ENCODE data around the gene IGLON5.

Gene IGLON5

GRCh38 chr19:51326216-51327065, 15.0 kb downstream of the IGLON5 start:
- no peak overlapping the region for H2BK120ac ChIP-seq (ENCODE audit: insufficient read depth, low read length, poor library complexity)
- H3K23ac ChIP-seq (ENCODE audit: low read length), result no peak overlapping the region
- no peak overlapping the region for H3K18ac ChIP-seq (ENCODE audit: low read length)
- H4K91ac ChIP-seq (ENCODE audit: low read depth, low read length), result no peak overlapping the region
- no peak overlapping the region for H4K8ac ChIP-seq (ENCODE audit: low read depth, low read length)
- H3K4me2 ChIP-seq (ENCODE audit: low read length), result no peak overlapping the region
- H3K79me2 ChIP-seq (ENCODE audit: control insufficient read depth, insufficient read depth, low read length, poor library complexity), result no peaks in the 10 kb centered on the region
- no peaks in the 10 kb centered on the region for H3K4me1 ChIP-seq (ENCODE audit: control insufficient read depth in 1 of 2, insufficient read depth in 2 of 2, low read length in 2 of 2)
- no peak overlapping the region for H3K9ac ChIP-seq (ENCODE audit: low read length)
- H3K36me3 ChIP-seq (ENCODE audit: control insufficient read depth in 1 of 2, insufficient read depth in 2 of 2, low read length in 2 of 2), result no peaks in the 10 kb centered on the region
- H2AFZ ChIP-seq (ENCODE audit: insufficient read depth, low read length, poor library complexity), result no peak overlapping the region
- H3K4ac ChIP-seq (ENCODE audit: low read depth, low read length), result no peak overlapping the region
- H3K9me3 ChIP-seq (ENCODE audit: insufficient read depth, low read depth, low read length), result peaks cover 3% of the 10 kb centered on the region
- no peak overlapping the region for H3K27ac ChIP-seq (ENCODE audit: low read depth, low read length)
- no peaks in the 10 kb centered on the region for H3K27me3 ChIP-seq (ENCODE audit: insufficient read depth, low read length)
- H2BK12ac ChIP-seq (ENCODE audit: low read length), result no peak overlapping the region
- no peak overlapping the region for H3K14ac ChIP-seq (ENCODE audit: low read length)
- H3K4me3 ChIP-seq (ENCODE audit: low read depth, low read length), result no peak overlapping the region
- WGBS (ENCODE audit: extremely low coverage, insufficient coverage, insufficient read length), result no CpG with 5 or more reads among the region's 36 CpGs
- H2AK5ac ChIP-seq (ENCODE audit: low read length), result no peak overlapping the region
- no peak overlapping the region for H4K12ac ChIP-seq (ENCODE audit: low read depth, low read length)
- no peak for DNase-seq
- H2BK5ac ChIP-seq (ENCODE audit: low read depth, low read length, poor library complexity), result no peak overlapping the region
- H3K79me1 ChIP-seq (ENCODE audit: low read length), result no peaks in the 10 kb centered on the region

DNA sequence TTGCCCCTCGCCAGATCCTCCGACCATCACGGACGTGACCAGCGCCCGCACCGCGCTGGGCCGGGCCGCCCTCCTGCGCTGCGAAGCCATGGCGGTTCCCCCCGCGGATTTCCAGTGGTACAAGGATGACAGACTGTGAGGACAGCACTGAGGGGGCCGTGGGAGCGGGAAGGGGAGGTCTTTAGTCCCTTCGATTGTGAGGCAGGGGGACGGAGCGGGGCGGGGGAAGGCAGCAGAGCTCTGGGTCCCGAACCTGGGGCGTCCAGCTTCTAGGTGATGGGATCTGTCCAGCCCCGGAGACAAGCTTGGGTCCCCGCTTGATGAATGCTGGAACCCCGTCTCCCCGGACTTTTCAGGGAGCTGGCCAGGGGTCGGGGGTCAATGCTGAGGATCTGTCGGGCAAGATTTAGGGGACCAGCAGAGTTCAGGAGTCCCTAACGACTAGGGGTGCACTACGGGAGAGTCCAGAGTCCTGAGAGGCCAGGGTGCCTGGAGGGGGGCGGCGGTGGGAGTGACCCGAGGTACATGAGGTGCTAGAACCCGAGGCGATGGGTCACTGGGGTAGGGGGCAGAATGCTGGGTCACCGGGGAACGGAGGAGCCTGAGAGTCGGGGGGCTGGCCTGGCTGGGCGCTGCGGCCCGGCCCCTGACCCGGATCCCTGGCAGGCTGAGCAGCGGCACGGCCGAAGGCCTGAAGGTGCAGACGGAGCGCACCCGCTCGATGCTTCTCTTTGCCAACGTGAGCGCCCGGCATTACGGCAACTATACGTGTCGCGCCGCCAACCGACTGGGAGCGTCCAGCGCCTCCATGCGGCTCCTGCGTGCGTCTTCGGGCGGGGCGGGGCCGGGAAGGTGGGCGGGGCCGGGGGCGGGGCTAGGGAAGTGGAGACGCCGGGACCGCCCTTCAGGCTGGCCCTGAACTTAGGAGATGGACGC, 15.9 kb downstream of the IGLON5 start:
- Histone ChIP-seq H2AFZ (ENCODE audit: insufficient read depth, low read length, poor library complexity) (no peak overlapping the region), H3K36me3 (ENCODE audit: control insufficient read depth in 1 of 2, insufficient read depth in 2 of 2, low read length in 2 of 2) (no peaks in the 10 kb centered on the region), H3K18ac (ENCODE audit: low read length) (no peak overlapping the region), H2AK5ac (ENCODE audit: low read length) (no peak overlapping the region), H3K9ac (ENCODE audit: low read length) (no peak overlapping the region), H3K14ac (ENCODE audit: low read length) (no peak overlapping the region), H3K4me2 (ENCODE audit: low read length) (peak overlapping the region; percentile 15), H3K4ac (ENCODE audit: low read depth, low read length) (no peak overlapping the region), H2BK120ac (ENCODE audit: insufficient read depth, low read length, poor library complexity) (no peak overlapping the region), H3K9me3 (ENCODE audit: insufficient read depth, low read depth, low read length) (peaks cover 3% of the 10 kb centered on the region), H4K91ac (ENCODE audit: low read depth, low read length) (no peak overlapping the region), H3K27ac (ENCODE audit: low read depth, low read length) (no peak overlapping the region), H3K4me1 (ENCODE audit: control insufficient read depth in 1 of 2, insufficient read depth in 2 of 2, low read length in 2 of 2) (no peaks in the 10 kb centered on the region), H3K4me3 (ENCODE audit: low read depth, low read length) (no peak overlapping the region), H2BK12ac (ENCODE audit: low read length) (no peak overlapping the region), H2BK5ac (ENCODE audit: low read depth, low read length, poor library complexity) (no peak overlapping the region), H3K79me2 (ENCODE audit: control insufficient read depth, insufficient read depth, low read length, poor library complexity) (no peaks in the 10 kb centered on the region), H4K8ac (ENCODE audit: low read depth, low read length) (no peak overlapping the region), H4K12ac (ENCODE audit: low read depth, low read length) (no peak overlapping the region), H3K79me1 (ENCODE audit: low read length) (no peaks in the 10 kb centered on the region), H3K23ac (ENCODE audit: low read length) (no peak overlapping the region), H3K27me3 (ENCODE audit: insufficient read depth, low read length) (no peaks in the 10 kb centered on the region)
- WGBS (ENCODE audit: extremely low coverage, insufficient coverage, insufficient read length), result no CpG with 5 or more reads among the region's 75 CpGs
- peak in 1 of 2 donors; percentile 21 for DNase-seq

DNA sequence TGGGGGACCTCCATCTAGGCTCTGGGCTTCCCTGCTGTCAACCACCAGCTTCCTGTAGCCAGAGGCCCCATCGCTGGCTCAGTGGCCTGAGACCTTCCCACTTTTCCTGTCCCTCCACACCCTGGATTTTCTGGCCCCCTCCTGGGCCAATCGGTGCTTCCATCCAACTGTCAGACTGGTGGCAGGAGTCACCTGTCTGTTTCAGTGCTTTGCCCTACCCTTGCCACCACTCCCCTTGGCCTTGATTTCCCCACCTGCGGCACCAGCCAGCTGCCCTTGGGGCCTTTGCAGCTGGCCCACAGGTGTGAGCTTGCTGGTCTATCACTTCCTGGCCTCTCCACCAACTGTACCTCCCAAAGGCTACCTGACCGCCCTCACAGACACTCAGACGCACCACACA, 18.0 kb downstream of the IGLON5 start:
- Histone ChIP-seq H3K4me2 (ENCODE audit: low read length) (no peak overlapping the region), H3K79me1 (ENCODE audit: low read length) (no peaks in the 10 kb centered on the region), H3K79me2 (ENCODE audit: control insufficient read depth, insufficient read depth, low read length, poor library complexity) (no peaks in the 10 kb centered on the region), H4K12ac (ENCODE audit: low read depth, low read length) (no peak overlapping the region), H3K4ac (ENCODE audit: low read depth, low read length) (no peak overlapping the region), H3K18ac (ENCODE audit: low read length) (no peak overlapping the region), H4K91ac (ENCODE audit: low read depth, low read length) (no peak overlapping the region), H2AFZ (ENCODE audit: insufficient read depth, low read length, poor library complexity) (no peak overlapping the region), H3K27me3 (ENCODE audit: insufficient read depth, low read length) (no peaks in the 10 kb centered on the region), H3K9ac (ENCODE audit: low read length) (no peak overlapping the region), H3K9me3 (ENCODE audit: insufficient read depth, low read depth, low read length) (peaks cover 3% of the 10 kb centered on the region), H2BK120ac (ENCODE audit: insufficient read depth, low read length, poor library complexity) (no peak overlapping the region), H3K14ac (ENCODE audit: low read length) (no peak overlapping the region), H3K4me1 (ENCODE audit: control insufficient read depth in 1 of 2, insufficient read depth in 2 of 2, low read length in 2 of 2) (no peaks in the 10 kb centered on the region), H3K23ac (ENCODE audit: low read length) (no peak overlapping the region), H2BK12ac (ENCODE audit: low read length) (no peak overlapping the region), H4K8ac (ENCODE audit: low read depth, low read length) (no peak overlapping the region), H3K27ac (ENCODE audit: low read depth, low read length) (no peak overlapping the region), H2BK5ac (ENCODE audit: low read depth, low read length, poor library complexity) (no peak overlapping the region), H3K36me3 (ENCODE audit: control insufficient read depth in 1 of 2, insufficient read depth in 2 of 2, low read length in 2 of 2) (no peaks in the 10 kb centered on the region), H3K4me3 (ENCODE audit: low read depth, low read length) (no peak overlapping the region), H2AK5ac (ENCODE audit: low read length) (no peak overlapping the region)
- WGBS (ENCODE audit: extremely low coverage, insufficient coverage, insufficient read length), result no CpG with 5 or more reads among the region's 5 CpGs
- DNase-seq, result no peak

- no peak overlapping the region for H3K4me3 ChIP-seq (ENCODE audit: low read depth, low read length)
- H3K14ac ChIP-seq (ENCODE audit: low read length), result no peak overlapping the region
- H3K27ac ChIP-seq (ENCODE audit: low read depth, low read length), result no peak overlapping the region
- H3K18ac ChIP-seq (ENCODE audit: low read length), result no peak overlapping the region
- no peak overlapping the region for H2AK5ac ChIP-seq (ENCODE audit: low read length)
- no peaks in the 10 kb centered on the region for H3K36me3 ChIP-seq (ENCODE audit: control insufficient read depth in 1 of 2, insufficient read depth in 2 of 2, low read length in 2 of 2)
- no peak overlapping the region for H2BK120ac ChIP-seq (ENCODE audit: insufficient read depth, low read length, poor library complexity)
- H4K8ac ChIP-seq (ENCODE audit: low read depth, low read length), result no peak overlapping the region
- DNase-seq, result no peak
- no peak overlapping the region for H3K4ac ChIP-seq (ENCODE audit: low read depth, low read length)
- H3K4me1 ChIP-seq (ENCODE audit: control insufficient read depth in 1 of 2, insufficient read depth in 2 of 2, low read length in 2 of 2), result no peaks in the 10 kb centered on the region
- no peak overlapping the region for H3K4me2 ChIP-seq (ENCODE audit: low read length)
- H3K27me3 ChIP-seq (ENCODE audit: insufficient read depth, low read length), result no peaks in the 10 kb centered on the region
- H3K9me3 ChIP-seq (ENCODE audit: insufficient read depth, low read depth, low read length), result peaks cover 3% of the 10 kb centered on the region
- no peak overlapping the region for H2AFZ ChIP-seq (ENCODE audit: insufficient read depth, low read length, poor library complexity)
- H3K79me2 ChIP-seq (ENCODE audit: control insufficient read depth, insufficient read depth, low read length, poor library complexity), result no peaks in the 10 kb centered on the region
- no peak overlapping the region for H2BK12ac ChIP-seq (ENCODE audit: low read length)
- no peak overlapping the region for H2BK5ac ChIP-seq (ENCODE audit: low read depth, low read length, poor library complexity)
- H4K12ac ChIP-seq (ENCODE audit: low read depth, low read length), result no peak overlapping the region
- H3K79me1 ChIP-seq (ENCODE audit: low read length), result no peaks in the 10 kb centered on the region
- H4K91ac ChIP-seq (ENCODE audit: low read depth, low read length), result no peak overlapping the region
- no peak overlapping the region for H3K23ac ChIP-seq (ENCODE audit: low read length)
- no peak overlapping the region for H3K9ac ChIP-seq (ENCODE audit: low read length)
- WGBS (ENCODE audit: extremely low coverage, insufficient coverage, insufficient read length), result no CpG with 5 or more reads among the region's 4 CpGs
Observed at GRCh38 chr19:51330366-51330765, 18.9 kb downstream of the IGLON5 start.

Data from trophoblast cell (in vitro differentiated cells and primary cell).